Measurements from ENCODE around the gene ZCCHC10.
"Not testable (repeated sequence)": the region's sequence is repeated elsewhere in the genome, so short reads cannot be mapped to it uniquely, and the experiment has no call there.

ZCCHC10 gene

GRCh38 chr5:133041157-133041784 lies 14.9 kb upstream of the ZCCHC10 start:
- no peak for DNase-seq

GRCh38 chr5:133036677-133037076 lies 10.3 kb upstream of the ZCCHC10 start:
- DNase-seq, result not testable (repeated sequence)

GRCh38 chr5:133035224-133035623 lies 8.9 kb upstream of the ZCCHC10 start:
- DNase-seq, result no peak

- DNase-seq, result no peak
These were observed 7.7 kb upstream of the ZCCHC10 start for GRCh38 chr5:133034064-133034463.

- DNase-seq, result no peak
These were observed 6.7 kb upstream of the ZCCHC10 start for GRCh38 chr5:133032852-133033742.

- DNase-seq, result no peak
These were observed 4.1 kb upstream of the ZCCHC10 start for GRCh38 chr5:133030343-133031005.

- no peak for DNase-seq
These were observed 3.1 kb upstream of the ZCCHC10 start for GRCh38 chr5:133029416-133029815.

- no peak for DNase-seq
These were observed 360 bp upstream of the ZCCHC10 start for GRCh38 chr5:133026664-133027153.

GRCh38 chr5:133019471-133019870 lies 6.9 kb downstream of the ZCCHC10 start:
- DNase-seq, result not testable (repeated sequence)

GRCh38 chr5:133017964-133018363 lies 8.4 kb downstream of the ZCCHC10 start:
- no peak for DNase-seq

- no peak for DNase-seq
These were observed 10.9 kb downstream of the ZCCHC10 start for GRCh38 chr5:133015466-133015865.

- not testable (repeated sequence) for DNase-seq
These were observed 17.9 kb downstream of the ZCCHC10 start for GRCh38 chr5:133008455-133008854.

- DNase-seq, result no peak
These were observed 19.7 kb downstream of the ZCCHC10 start for GRCh38 chr5:133006653-133007052.

- no peak for DNase-seq
These were observed 27.1 kb downstream of the ZCCHC10 start for GRCh38 chr5:132999246-132999645.

GRCh38 chr5:132998556-132998955 lies 27.8 kb downstream of the ZCCHC10 start:
- DNase-seq, result no peak

GRCh38 chr5:132996307-132996706 lies 30.0 kb downstream of the ZCCHC10 start:
- DNase-seq, result no peak

- no peak for DNase-seq
These were observed 38.6 kb downstream of the ZCCHC10 start for GRCh38 chr5:132987531-132988408.

- not testable (repeated sequence) for DNase-seq
These were observed 43.4 kb downstream of the ZCCHC10 start for GRCh38 chr5:132982971-132983370.

GRCh38 chr5:132981288-132981687 lies 45.1 kb downstream of the ZCCHC10 start:
- no peak for DNase-seq

- no peak for DNase-seq
These were observed 46.4 kb downstream of the ZCCHC10 start for GRCh38 chr5:132979976-132980375.

- no peak for DNase-seq
These were observed 46.9 kb downstream of the ZCCHC10 start for GRCh38 chr5:132979367-132979940.

- DNase-seq, result no peak
These were observed 49.5 kb downstream of the ZCCHC10 start for GRCh38 chr5:132976852-132977251.

Data from NCI-H1694 (cell line).